ENCODE data around the gene FAM20C. TPM values are rescaled to one million over a fixed set of nuclear protein-coding genes. Genes with fewer than 3 reads are reported as not detected.
"Not testable (repeated sequence)": the region's sequence is repeated elsewhere in the genome, so short reads cannot be mapped to it uniquely, and the experiment has no call there.

Gene FAM20C
- total and polyA plus RNA-seq, 4 donors, result 17.1 to 58.8 (median 40.8) TPM

DNA sequence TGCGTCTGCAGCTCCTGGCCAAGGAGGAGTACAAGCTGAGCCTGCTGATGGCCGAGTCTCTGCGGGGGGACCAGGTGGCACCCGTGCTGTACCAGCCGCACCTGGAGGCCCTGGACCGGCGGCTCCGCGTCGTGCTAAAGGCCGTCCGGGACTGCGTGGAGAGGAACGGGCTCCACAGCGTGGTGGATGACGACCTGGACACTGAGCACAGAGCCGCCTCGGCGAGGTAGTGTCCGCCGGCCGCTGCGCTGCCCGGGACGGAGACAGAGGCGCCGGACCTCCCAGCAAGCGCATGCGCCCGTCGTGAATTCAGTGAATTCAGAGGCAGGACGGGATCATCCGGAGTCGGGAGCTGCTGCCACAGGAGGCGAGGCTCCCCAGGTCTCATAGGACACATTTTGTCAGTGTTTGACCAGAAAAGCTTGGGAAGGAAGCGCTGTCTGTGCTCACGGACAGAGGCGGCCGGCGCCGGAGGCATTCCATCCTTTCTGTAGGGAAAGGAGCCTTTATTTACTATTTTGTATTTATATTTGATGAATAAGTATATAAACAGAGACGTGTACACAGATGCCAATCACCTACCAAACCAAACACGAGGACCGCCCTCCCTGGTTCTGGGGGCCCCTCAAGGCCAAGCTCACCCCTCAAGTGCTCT, 67.5 kb downstream of the FAM20C start:
- H3K27me3 ChIP-seq (ENCODE audit: control insufficient read depth, insufficient read depth, low read length), result no peaks in the 10 kb centered on the region
- no peak overlapping the region for H3K4me3 ChIP-seq (ENCODE audit: low read depth, low read length)
- no peak for DNase-seq (ENCODE audit: low read depth in 4 of 6, low spot score in 6 of 6)
- no peak overlapping the region for H3K27ac ChIP-seq (ENCODE audit: low read depth, low read length)
- no peaks in the 10 kb centered on the region for H3K4me1 ChIP-seq (ENCODE audit: control insufficient read depth, insufficient read depth, low read length)
- WGBS (ENCODE audit: insufficient coverage), result 94% methylated on average over 35 of the region's 44 CpGs
- H3K36me3 ChIP-seq (ENCODE audit: control insufficient read depth, insufficient read depth, low read length), result peaks cover 78% of the 10 kb centered on the region
- peaks cover 3% of the 10 kb centered on the region for H3K9me3 ChIP-seq (ENCODE audit: control insufficient read depth, insufficient read depth, low read length)

GRCh38 chr7:260441-261281, 68.3 kb downstream of the FAM20C start:
- no peak overlapping the region for H3K4me3 ChIP-seq (ENCODE audit: low read depth, low read length)
- H3K27me3 ChIP-seq (ENCODE audit: control insufficient read depth, insufficient read depth, low read length), result no peaks in the 10 kb centered on the region
- peaks cover 72% of the 10 kb centered on the region for H3K36me3 ChIP-seq (ENCODE audit: control insufficient read depth, insufficient read depth, low read length)
- no peak for DNase-seq (ENCODE audit: low read depth in 4 of 6, low spot score in 6 of 6)
- 95% methylated on average over 31 of the region's 35 CpGs for WGBS (ENCODE audit: insufficient coverage)
- H3K27ac ChIP-seq (ENCODE audit: low read depth, low read length), result no peak overlapping the region
- H3K9me3 ChIP-seq (ENCODE audit: control insufficient read depth, insufficient read depth, low read length), result peaks cover 3% of the 10 kb centered on the region
- H3K4me1 ChIP-seq (ENCODE audit: control insufficient read depth, insufficient read depth, low read length), result no peaks in the 10 kb centered on the region

GRCh38 chr7:261341-262250, 69.2 kb downstream of the FAM20C start:
- no peak for DNase-seq (ENCODE audit: low read depth in 4 of 6, low spot score in 6 of 6)
- H3K4me3 ChIP-seq (ENCODE audit: low read depth, low read length), result no peak overlapping the region
- WGBS (ENCODE audit: insufficient coverage), result 94% methylated on average over 32 of the region's 32 CpGs
- peaks cover 70% of the 10 kb centered on the region for H3K36me3 ChIP-seq (ENCODE audit: control insufficient read depth, insufficient read depth, low read length)
- H3K27ac ChIP-seq (ENCODE audit: low read depth, low read length), result no peak overlapping the region
- peaks cover 4% of the 10 kb centered on the region for H3K4me1 ChIP-seq (ENCODE audit: control insufficient read depth, insufficient read depth, low read length)
- peaks cover 3% of the 10 kb centered on the region for H3K9me3 ChIP-seq (ENCODE audit: control insufficient read depth, insufficient read depth, low read length)
- H3K27me3 ChIP-seq (ENCODE audit: control insufficient read depth, insufficient read depth, low read length), result no peaks in the 10 kb centered on the region

GRCh38 chr7:262251-262572, 69.8 kb downstream of the FAM20C start:
- 98% methylated on average over 9 of the region's 9 CpGs for WGBS (ENCODE audit: insufficient coverage)
- no peaks in the 10 kb centered on the region for H3K27me3 ChIP-seq (ENCODE audit: control insufficient read depth, insufficient read depth, low read length)
- DNase-seq (ENCODE audit: low read depth in 4 of 6, low spot score in 6 of 6), result no peak
- peaks cover 70% of the 10 kb centered on the region for H3K36me3 ChIP-seq (ENCODE audit: control insufficient read depth, insufficient read depth, low read length)
- no peak overlapping the region for H3K4me3 ChIP-seq (ENCODE audit: low read depth, low read length)
- H3K4me1 ChIP-seq (ENCODE audit: control insufficient read depth, insufficient read depth, low read length), result peaks cover 5% of the 10 kb centered on the region
- H3K9me3 ChIP-seq (ENCODE audit: control insufficient read depth, insufficient read depth, low read length), result peaks cover 3% of the 10 kb centered on the region
- H3K27ac ChIP-seq (ENCODE audit: low read depth, low read length), result no peak overlapping the region

- not testable (repeated sequence) for H3K4me1 ChIP-seq (ENCODE audit: control insufficient read depth, insufficient read depth, low read length); H3K27me3 ChIP-seq (ENCODE audit: control insufficient read depth, insufficient read depth, low read length); DNase-seq (ENCODE audit: low read depth in 4 of 6, low spot score in 6 of 6); H3K27ac ChIP-seq (ENCODE audit: low read depth, low read length); H3K4me3 ChIP-seq (ENCODE audit: low read depth, low read length); H3K9me3 ChIP-seq (ENCODE audit: control insufficient read depth, insufficient read depth, low read length)
- H3K36me3 ChIP-seq (ENCODE audit: control insufficient read depth, insufficient read depth, low read length), result peaks cover 68% of the 10 kb centered on the region
- 89% methylated on average over 16 of the region's 31 CpGs for WGBS (ENCODE audit: insufficient coverage)
These were observed 70.4 kb downstream of the FAM20C start for GRCh38 chr7:262631-263311.

DNA sequence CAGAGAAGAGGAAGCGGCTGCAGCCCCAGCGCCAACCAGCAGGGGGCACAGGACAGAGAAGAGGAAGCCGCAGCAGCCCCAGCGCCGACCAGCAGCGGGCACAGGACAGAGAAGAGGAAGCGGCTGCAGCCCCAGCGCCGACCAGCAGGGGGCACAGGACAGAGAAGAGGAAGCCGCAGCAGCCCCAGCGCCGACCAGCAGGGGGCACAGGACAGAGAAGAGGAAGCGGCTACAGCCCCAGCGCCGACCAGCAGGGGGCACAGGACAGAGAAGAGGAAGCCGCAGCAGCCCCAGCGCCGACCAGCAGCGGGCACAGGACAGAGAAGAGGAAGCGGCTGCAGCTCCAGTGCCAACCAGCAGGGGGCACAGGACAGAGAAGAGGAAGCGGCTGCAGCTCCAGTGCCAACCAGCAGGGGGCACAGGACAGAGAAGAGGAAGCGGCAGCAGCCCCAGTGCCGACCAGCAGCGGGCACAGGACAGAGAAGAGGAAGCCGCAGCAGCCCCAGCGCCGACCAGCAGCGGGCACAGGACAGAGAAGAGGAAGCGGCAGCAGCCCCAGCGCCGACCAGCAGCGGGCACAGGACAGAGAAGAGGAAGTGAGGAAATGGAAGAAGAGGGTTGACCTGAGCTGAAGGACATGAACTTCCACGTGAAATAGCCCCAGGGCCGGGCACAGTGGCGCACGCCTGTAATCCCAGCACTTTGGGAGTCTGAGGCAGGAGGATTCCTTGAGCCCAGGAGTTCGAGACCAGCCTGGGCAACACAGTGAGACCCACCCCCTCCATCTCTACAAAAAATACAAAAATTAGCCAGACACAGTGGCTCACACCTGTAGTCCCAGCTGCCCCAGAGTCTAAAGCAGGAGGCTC, 71.3 kb downstream of the FAM20C start:
- not testable (repeated sequence) for H3K4me3 ChIP-seq (ENCODE audit: low read depth, low read length); H3K27me3 ChIP-seq (ENCODE audit: control insufficient read depth, insufficient read depth, low read length); H3K9me3 ChIP-seq (ENCODE audit: control insufficient read depth, insufficient read depth, low read length); H3K27ac ChIP-seq (ENCODE audit: low read depth, low read length); H3K4me1 ChIP-seq (ENCODE audit: control insufficient read depth, insufficient read depth, low read length); DNase-seq (ENCODE audit: low read depth in 4 of 6, low spot score in 6 of 6)
- 84% methylated on average over 13 of the region's 37 CpGs for WGBS (ENCODE audit: insufficient coverage)
- H3K36me3 ChIP-seq (ENCODE audit: control insufficient read depth, insufficient read depth, low read length), result peaks cover 59% of the 10 kb centered on the region

DNA sequence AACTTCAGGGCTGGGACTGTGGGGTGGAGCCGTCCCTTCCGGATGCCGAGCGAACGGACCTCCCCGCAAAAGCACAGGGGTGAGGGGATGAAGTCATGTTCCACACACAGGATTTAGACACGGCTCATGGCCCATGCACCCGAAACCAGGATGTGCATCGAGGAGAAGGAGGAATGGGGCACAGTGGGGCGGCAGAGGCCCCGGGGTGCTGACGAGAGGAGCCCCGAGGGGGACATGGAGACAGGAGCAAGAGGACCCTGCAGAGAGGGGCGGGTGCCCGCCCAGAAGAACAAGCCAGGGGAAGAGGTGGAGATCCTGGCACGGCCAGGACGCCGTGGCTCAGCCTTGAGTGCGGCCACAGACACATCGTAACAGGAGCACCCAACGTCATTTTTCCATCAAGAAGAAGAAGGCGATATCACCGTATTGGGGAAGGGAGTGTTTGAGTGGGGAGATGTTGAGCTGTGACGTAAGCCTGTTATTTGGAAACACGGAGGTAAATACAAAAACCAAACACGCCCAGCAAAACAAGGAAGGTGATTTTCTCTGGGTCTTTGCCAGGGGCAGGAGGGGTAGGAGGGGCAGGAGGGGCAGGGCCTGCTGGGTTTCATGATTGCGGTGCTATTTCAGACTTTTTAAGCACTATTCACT, 72.3 kb downstream of the FAM20C start:
- Histone ChIP-seq H3K9me3 (ENCODE audit: control insufficient read depth, insufficient read depth, low read length) (peaks cover 3% of the 10 kb centered on the region), H3K27me3 (ENCODE audit: control insufficient read depth, insufficient read depth, low read length) (no peaks in the 10 kb centered on the region), H3K36me3 (ENCODE audit: control insufficient read depth, insufficient read depth, low read length) (peaks cover 49% of the 10 kb centered on the region), H3K4me3 (ENCODE audit: low read depth, low read length) (no peak overlapping the region), H3K4me1 (ENCODE audit: control insufficient read depth, insufficient read depth, low read length) (peaks cover 5% of the 10 kb centered on the region), H3K27ac (ENCODE audit: low read depth, low read length) (no peak overlapping the region)
- 84% methylated on average over 25 of the region's 27 CpGs for WGBS (ENCODE audit: insufficient coverage)
- no peak for DNase-seq (ENCODE audit: low read depth in 4 of 6, low spot score in 6 of 6)

- H3K36me3 ChIP-seq (ENCODE audit: control insufficient read depth, insufficient read depth, low read length), result peaks cover 42% of the 10 kb centered on the region
- no peaks in the 10 kb centered on the region for H3K27me3 ChIP-seq (ENCODE audit: control insufficient read depth, insufficient read depth, low read length)
- H3K9me3 ChIP-seq (ENCODE audit: control insufficient read depth, insufficient read depth, low read length), result peaks cover 3% of the 10 kb centered on the region
- H3K4me3 ChIP-seq (ENCODE audit: low read depth, low read length), result no peak overlapping the region
- no peak overlapping the region for H3K27ac ChIP-seq (ENCODE audit: low read depth, low read length)
- no peak for DNase-seq (ENCODE audit: low read depth in 4 of 6, low spot score in 6 of 6)
- 82% methylated on average over 14 of the region's 25 CpGs for whole genome bisulfite sequencing (ENCODE audit: insufficient coverage)
- H3K4me1 ChIP-seq (ENCODE audit: control insufficient read depth, insufficient read depth, low read length), result peaks cover 5% of the 10 kb centered on the region
These were observed 73.0 kb downstream of the FAM20C start for GRCh38 chr7:265192-265997.
